IPS-18a (cell line): ENCODE data around the gene SH3PXD2B.

ENCODE experiments used
- H3K27ac ChIP-seq: one replicate; pipeline ENCODE4 v1.5.1; 2013; ENCODE audit warnings: low read length
- H3K27me3 ChIP-seq: one replicate; pipeline ENCODE4 v1.6.1; 2013; ENCODE audit warnings: mild to moderate bottlenecking, low read length; ENCODE audit not compliant: control insufficient read depth, insufficient read depth
- H3K36me3 ChIP-seq: one replicate; pipeline ENCODE4 v1.6.1; 2013; ENCODE audit warnings: low read depth, low read length; ENCODE audit not compliant: control insufficient read depth
- H3K4me1 ChIP-seq: one replicate; pipeline ENCODE4 v1.6.1; 2013; ENCODE audit warnings: low read depth, low read length; ENCODE audit not compliant: control insufficient read depth
- H3K4me3 ChIP-seq: one replicate; pipeline ENCODE4 v1.5.1; 2013; ENCODE audit warnings: low read length
- H3K9ac ChIP-seq: one replicate; pipeline ENCODE4 v1.6.1; 2013; ENCODE audit warnings: mild to moderate bottlenecking, low read length, moderate library complexity
- H3K9me3 ChIP-seq: one replicate; pipeline ENCODE4 v1.6.1; 2013; ENCODE audit warnings: low read depth, low read length; ENCODE audit not compliant: control insufficient read depth

The SH3PXD2B gene

GRCh38 chr5:172278356-172278755, 176.0 kb downstream of the SH3PXD2B start:
- Histone ChIP-seq H3K9me3 (no peaks in the 10 kb centered on the region), H3K4me3 (no peak overlapping the region), H3K4me1 (peaks cover 17% of the 10 kb centered on the region), H3K9ac (no peak overlapping the region), H3K27ac (no peak overlapping the region), H3K36me3 (peaks cover 2% of the 10 kb centered on the region), H3K27me3 (no peaks in the 10 kb centered on the region)

- Histone ChIP-seq H3K4me3 (no peak overlapping the region), H3K4me1 (peaks cover 6% of the 10 kb centered on the region), H3K9me3 (no peaks in the 10 kb centered on the region), H3K27me3 (no peaks in the 10 kb centered on the region), H3K36me3 (peaks cover 2% of the 10 kb centered on the region), H3K9ac (no peak overlapping the region), H3K27ac (no peak overlapping the region)
Observed at GRCh38 chr5:172276214-172276613, 178.1 kb downstream of the SH3PXD2B start.
